H9 (cell line): ENCODE measurements around the gene IMPA2. TPM values are rescaled to one million over a fixed set of nuclear protein-coding genes. Genes with fewer than 3 reads are reported as not detected.
"Not testable (repeated sequence)": the region's sequence is repeated elsewhere in the genome, so short reads cannot be mapped to it uniquely, and the experiment has no call there.

ENCODE experiments used
- DNase-seq: peaks from one replicate; pipeline ENCODE4 v3.0.0-alpha.2; 2017
- H2AFZ ChIP-seq: one replicate; pipeline ENCODE4 v1.6.1; 2013; ENCODE audit warnings: mild to moderate bottlenecking, low read length, control low read depth, moderate library complexity
- H2AK5ac ChIP-seq: 2 replicates; pipeline ENCODE4 v1.6.1; 2013; ENCODE audit warnings: low read length, control low read depth, mixed read lengths; ENCODE audit not compliant: insufficient read length
- H2BK120ac ChIP-seq: one replicate; pipeline ENCODE4 v1.6.1; 2013; ENCODE audit warnings: low read depth, mild to moderate bottlenecking, low read length, control low read depth, inconsistent platforms; ENCODE audit not compliant: poor library complexity, severe bottlenecking
- H2BK12ac ChIP-seq: 2 replicates; pipeline ENCODE4 v1.6.1; 2013; ENCODE audit warnings: low read length, control low read depth, mixed read lengths, low read depth; ENCODE audit not compliant: insufficient read length
- H2BK15ac ChIP-seq: 2 replicates; pipeline ENCODE4 v1.6.1; 2013; ENCODE audit warnings: low read depth, low read length, control low read depth
- H2BK20ac ChIP-seq: one replicate; pipeline ENCODE4 v1.6.1; 2013; ENCODE audit warnings: low read depth, mild to moderate bottlenecking, low read length, control low read depth, inconsistent platforms; ENCODE audit not compliant: poor library complexity, severe bottlenecking
- H2BK5ac ChIP-seq: 2 replicates; pipeline ENCODE4 v1.6.1; 2013; ENCODE audit warnings: low read length, control low read depth, mixed read lengths; ENCODE audit not compliant: insufficient read length
- H3K14ac ChIP-seq: 2 replicates; pipeline ENCODE4 v1.6.1; 2013; ENCODE audit warnings: low read length, control low read depth; ENCODE audit not compliant: insufficient read depth
- H3K18ac ChIP-seq: 2 replicates; pipeline ENCODE4 v1.6.1; 2013; ENCODE audit warnings: low read depth, mild to moderate bottlenecking, mixed read lengths, low read length, control low read depth; ENCODE audit not compliant: insufficient read length
- H3K23ac ChIP-seq: 2 replicates; pipeline ENCODE4 v1.6.1; 2013; ENCODE audit warnings: low read length, control low read depth, mixed read lengths, low read depth; ENCODE audit not compliant: insufficient read length
- H3K23me2 ChIP-seq: 2 replicates; pipeline ENCODE4 v1.6.1; 2013; ENCODE audit warnings: low read depth, mild to moderate bottlenecking, mixed read lengths, low read length, control low read depth; ENCODE audit not compliant: insufficient read length, poor library complexity, severe bottlenecking
- H3K27ac ChIP-seq: 2 replicates; pipeline ENCODE4 v1.5.1; 2013; ENCODE audit warnings: low read length, control low read depth, mixed read lengths, low read depth; ENCODE audit not compliant: insufficient read length
- H3K27me3 ChIP-seq: 2 replicates; pipeline ENCODE4 v1.6.1; 2013; ENCODE audit warnings: low read length, control low read depth, inconsistent platforms; ENCODE audit not compliant: insufficient read depth
- H3K4ac ChIP-seq: 2 replicates; pipeline ENCODE4 v1.6.1; 2013; ENCODE audit warnings: low read depth, mild to moderate bottlenecking, control low read depth, inconsistent platforms, low read length, moderate library complexity
- H3K4me1 ChIP-seq: 2 replicates; pipeline ENCODE4 v1.6.1; 2013; ENCODE audit warnings: low read length, control low read depth, inconsistent platforms; ENCODE audit not compliant: insufficient read depth
- H3K4me2 ChIP-seq: 2 replicates; pipeline ENCODE4 v1.6.1; 2013; ENCODE audit warnings: low read length, control low read depth, mixed read lengths; ENCODE audit not compliant: insufficient read length, insufficient read depth
- H3K56ac ChIP-seq: 2 replicates; pipeline ENCODE4 v1.6.1; 2013; ENCODE audit warnings: low read depth, mild to moderate bottlenecking, mixed read lengths, low read length, control low read depth; ENCODE audit not compliant: insufficient read length
- H3K79me1 ChIP-seq: 2 replicates; pipeline ENCODE4 v1.6.1; 2013; ENCODE audit warnings: low read depth, mild to moderate bottlenecking, moderate library complexity, low read length, control low read depth, inconsistent platforms; ENCODE audit not compliant: insufficient read depth, poor library complexity, severe bottlenecking
- H3K79me2 ChIP-seq: 2 replicates; pipeline ENCODE4 v1.6.1; 2013; ENCODE audit warnings: low read length, control low read depth, inconsistent platforms; ENCODE audit not compliant: insufficient read depth
- H3K9ac ChIP-seq: 2 replicates; pipeline ENCODE4 v1.6.1; 2013; ENCODE audit warnings: low read length, control low read depth, mixed read lengths; ENCODE audit not compliant: insufficient read length; ENCODE audit errors: extremely low read depth
- H3K9me3 ChIP-seq: one replicate; pipeline ENCODE4 v1.6.1; 2013; ENCODE audit warnings: low read depth, low read length, inconsistent platforms; ENCODE audit not compliant: control insufficient read depth
- H3T11ph ChIP-seq: one replicate; pipeline ENCODE4 v1.6.1; 2013; ENCODE audit warnings: mild to moderate bottlenecking, low read length, control low read depth, inconsistent platforms
- H4K20me1 ChIP-seq: one replicate; pipeline ENCODE4 v1.6.1; 2013; ENCODE audit not compliant: control insufficient read depth, insufficient read length, insufficient read depth
- H4K5ac ChIP-seq: 2 replicates; pipeline ENCODE4 v1.6.1; 2013; ENCODE audit warnings: low read depth, mild to moderate bottlenecking, mixed read lengths, low read length, control low read depth; ENCODE audit not compliant: insufficient read length
- H4K8ac ChIP-seq: replicated peaks from 2 replicates; pipeline ENCODE4 v1.6.1; 2013; ENCODE audit warnings: low read length, control low read depth, mixed read lengths, low read depth; ENCODE audit not compliant: insufficient read length
- H4K91ac ChIP-seq: 2 replicates; pipeline ENCODE4 v1.6.1; 2013; ENCODE audit warnings: low read depth, mild to moderate bottlenecking, moderate library complexity, mixed read lengths, low read length, control low read depth; ENCODE audit not compliant: insufficient read length
- H3K27ac Mint-ChIP-seq, 3 experiments: 2 replicates in 2 of 3; 3 replicates in 1 of 3; pipeline ENCODE4 v1.8.0; 2020 to 2021; ENCODE audit warnings: mixed read lengths in 3 of 3, mild to moderate bottlenecking in 1 of 3, moderate library complexity in 1 of 3
- H3K27me3 Mint-ChIP-seq: 2 replicates; pipeline ENCODE4 v1.8.0; 2021; ENCODE audit warnings: low read depth, mild to moderate bottlenecking, moderate library complexity, mixed read lengths
- H3K36me3 Mint-ChIP-seq, 3 experiments: 2 replicates in 2 of 3; 3 replicates in 1 of 3; pipeline ENCODE4 v1.8.0; 2020 to 2021; ENCODE audit warnings: low read depth in 3 of 3, mixed read lengths in 3 of 3; ENCODE audit not compliant: insufficient read depth in 1 of 3
- H3K4me1 Mint-ChIP-seq, 2 experiments: 2 replicates each; pipeline ENCODE4 v1.8.0; 2020; ENCODE audit warnings: mixed read lengths in 2 of 2
- H3K4me3 Mint-ChIP-seq, 2 experiments: 2 replicates in 1 of 2; 3 replicates in 1 of 2; pipeline ENCODE4 v1.8.0; 2020 to 2021; ENCODE audit warnings: mild to moderate bottlenecking in 2 of 2, mixed read lengths in 2 of 2, moderate library complexity in 1 of 2
- H3K9me3 Mint-ChIP-seq, 2 experiments: 2 replicates in 1 of 2; 3 replicates in 1 of 2; pipeline ENCODE4 v1.8.0; 2020; ENCODE audit warnings: mild to moderate bottlenecking in 2 of 2, mixed read lengths in 2 of 2, moderate library complexity in 1 of 2
- WGBS: extraction: QIAGEN DNeasy Blood & Tissue Kit; methylation state at CpG from one replicate; pipeline ENCODE4 v1.1.7; 2013; ENCODE audit warnings: missing lambda C conversion rate, low lambda C conversion rate, mixed read lengths; ENCODE audit not compliant: insufficient read length; ENCODE audit errors: extremely low coverage; 5-methylcytosine and 5-hydroxymethylcytosine counted together
- total RNA-seq: library from RNA; stranded (reverse); gene quantifications from 2 replicates; pipeline ENCODE4 v1.2.1, GENCODE V29; 2021
- TF ChIP-seq, protein P1 (sequence below): fragments of 200-600 bp; sonication (generic); conservative IDR thresholded peaks from 3 replicates; pipeline ENCODE4 v1.8.0; 2021; ENCODE audit warnings: antibody characterized with exemption, mild to moderate bottlenecking

IMPA2 gene
- total RNA-seq, 1 experiment from 2014 or later, result 73.8 TPM

DNA sequence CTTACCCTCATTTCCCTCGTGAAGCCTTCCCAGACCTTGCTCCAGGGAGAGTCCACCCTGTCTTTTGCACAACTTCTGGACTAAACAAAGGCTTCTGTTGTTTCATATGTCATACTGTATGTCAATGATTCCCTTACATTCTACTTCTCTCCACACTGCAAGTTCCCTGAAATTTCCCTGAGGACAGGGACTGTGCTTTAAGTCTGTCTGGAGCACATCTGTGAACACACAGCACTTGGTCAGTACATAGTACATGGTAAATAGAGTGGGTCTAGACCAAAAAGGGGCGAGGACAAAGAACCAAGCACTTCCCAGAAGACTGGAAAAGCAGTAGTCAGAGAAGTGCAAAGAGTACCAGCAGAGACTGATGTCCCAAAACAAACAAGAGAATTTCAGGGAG is 23.7 kb upstream of the IMPA2 start:
- Histone ChIP-seq H2BK20ac (no peak overlapping the region), H3K27me3 (no peaks in the 10 kb centered on the region), H2BK5ac (no peak overlapping the region), H3T11ph (no peak overlapping the region), H3K4me1 (no peaks in the 10 kb centered on the region), H2BK15ac (no peak overlapping the region), H3K9ac (no peak overlapping the region), H2BK120ac (no peak overlapping the region), H3K79me1 (no peaks in the 10 kb centered on the region), H4K91ac (no peak overlapping the region), H4K5ac (no peak overlapping the region), H3K56ac (no peak overlapping the region), H3K18ac (no peak overlapping the region), H3K9me3 (no peaks in the 10 kb centered on the region), H4K20me1 (no peaks in the 10 kb centered on the region), H2BK12ac (no peak overlapping the region), H3K27ac (no peak overlapping the region), H3K14ac (no peak overlapping the region), H2AK5ac (no peak overlapping the region), H3K4me2 (no peak overlapping the region), H3K4ac (no peak overlapping the region), H2AFZ (no peak overlapping the region), H3K79me2 (no peaks in the 10 kb centered on the region), H3K23ac (no peak overlapping the region), H4K8ac (no peak overlapping the region), H3K23me2 (no peaks in the 10 kb centered on the region)
- Mint-ChIP-seq H3K27me3 (peaks cover 1% of the 10 kb centered on the region; the same call in 1 of the 2 replicates), H3K36me3 (peaks cover 3 to 19% (median 15%) of the 10 kb centered on the region in 3 experiments; a peak in 5 of 7 replicates), H3K4me1 (peaks cover 12 to 19% of the 10 kb centered on the region in 2 experiments), H3K9me3 (peaks cover 19 to 23% of the 10 kb centered on the region in 2 experiments; a peak in 4 of 5 replicates), H3K27ac (no peak overlapping the region), H3K4me3 (no peak overlapping the region)
- DNase-seq, result no peak
- no CpG with 5 or more reads among the region's 2 CpGs for WGBS
- TF ChIP-seq, protein P1, sequence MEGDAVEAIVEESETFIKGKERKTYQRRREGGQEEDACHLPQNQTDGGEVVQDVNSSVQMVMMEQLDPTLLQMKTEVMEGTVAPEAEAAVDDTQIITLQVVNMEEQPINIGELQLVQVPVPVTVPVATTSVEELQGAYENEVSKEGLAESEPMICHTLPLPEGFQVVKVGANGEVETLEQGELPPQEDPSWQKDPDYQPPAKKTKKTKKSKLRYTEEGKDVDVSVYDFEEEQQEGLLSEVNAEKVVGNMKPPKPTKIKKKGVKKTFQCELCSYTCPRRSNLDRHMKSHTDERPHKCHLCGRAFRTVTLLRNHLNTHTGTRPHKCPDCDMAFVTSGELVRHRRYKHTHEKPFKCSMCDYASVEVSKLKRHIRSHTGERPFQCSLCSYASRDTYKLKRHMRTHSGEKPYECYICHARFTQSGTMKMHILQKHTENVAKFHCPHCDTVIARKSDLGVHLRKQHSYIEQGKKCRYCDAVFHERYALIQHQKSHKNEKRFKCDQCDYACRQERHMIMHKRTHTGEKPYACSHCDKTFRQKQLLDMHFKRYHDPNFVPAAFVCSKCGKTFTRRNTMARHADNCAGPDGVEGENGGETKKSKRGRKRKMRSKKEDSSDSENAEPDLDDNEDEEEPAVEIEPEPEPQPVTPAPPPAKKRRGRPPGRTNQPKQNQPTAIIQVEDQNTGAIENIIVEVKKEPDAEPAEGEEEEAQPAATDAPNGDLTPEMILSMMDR, result no peak

DNA sequence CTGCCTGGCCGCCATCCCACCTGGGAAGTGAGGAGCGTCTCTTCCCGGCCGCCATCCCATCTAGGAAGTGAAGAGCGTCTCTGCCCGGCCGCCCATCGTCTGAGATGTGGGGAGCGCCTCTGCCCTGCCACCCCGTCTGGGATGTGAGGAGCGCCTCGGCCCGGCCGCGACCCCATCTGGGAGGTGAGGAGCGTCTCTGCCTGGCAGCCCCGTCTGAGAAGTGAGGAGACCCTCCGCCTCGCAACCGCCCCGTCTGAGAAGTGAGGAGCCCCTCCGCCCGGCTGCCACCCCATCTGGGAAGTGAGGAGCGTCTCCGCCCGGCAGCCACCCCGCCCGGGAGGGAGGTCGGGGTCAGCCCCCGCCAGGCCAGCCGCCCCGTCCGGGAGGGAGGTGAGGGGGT is 21.7 kb upstream of the IMPA2 start:
- Mint-ChIP-seq H3K36me3 (peaks cover 3 to 19% (median 15%) of the 10 kb centered on the region in 3 experiments; a peak in 5 of 7 replicates), H3K9me3 (peaks cover 19 to 23% of the 10 kb centered on the region in 2 experiments; a peak in 4 of 5 replicates), H3K4me1 (peaks cover 18 to 25% of the 10 kb centered on the region in 2 experiments)
- not testable (repeated sequence) for H2BK5ac ChIP-seq, H3T11ph ChIP-seq, H2BK120ac ChIP-seq, H2BK20ac ChIP-seq, H3K23ac ChIP-seq, H3K79me2 ChIP-seq, H4K8ac ChIP-seq, H3K56ac ChIP-seq, H3K18ac ChIP-seq, H3K4me3 Mint-ChIP-seq, H2AK5ac ChIP-seq, H2BK15ac ChIP-seq, H3K9me3 ChIP-seq, H3K27ac ChIP-seq, H3K14ac ChIP-seq, H3K4me2 ChIP-seq, H3K4me1 ChIP-seq, H3K4ac ChIP-seq, H3K27me3 Mint-ChIP-seq, DNase-seq, H3K79me1 ChIP-seq, H3K9ac ChIP-seq, H2AFZ ChIP-seq, H2BK12ac ChIP-seq, H3K27ac Mint-ChIP-seq, H4K91ac ChIP-seq, H4K5ac ChIP-seq, H4K20me1 ChIP-seq, H3K23me2 ChIP-seq, H3K27me3 ChIP-seq
- WGBS, result no CpG with 5 or more reads among the region's 33 CpGs
